A549 (cell line): Measurements from ENCODE around the gene AKR1E2. TPM values are rescaled to one million over a fixed set of nuclear protein-coding genes. Genes with fewer than 3 reads are reported as not detected.
A peak's percentile ranks its signal among the peaks of the same experiment; 100 is the strongest.

ENCODE experiments used
- ATAC-seq, 2 experiments: fragments of 200-7000 bp in 1 of 2; fragments of >200 bp in 1 of 2; cut with Nextera tagmentation in 1 of 2; cut with Tn5 transposase in 1 of 2; 3 replicates each; pipeline versions ENCODE4 v1.8.0 to v1.9.1; 2018 to 2020; ENCODE audit warnings: mild to moderate bottlenecking in 1 of 2, moderate library complexity in 1 of 2
- CTCF ChIA-PET: fragments of 300-600 bp; sonication (Branson Sonifier 250); formaldehyde crosslinking; extraction: SDS; loops from one replicate; lab custom pipeline; 2021; ENCODE audit warnings: antibody characterized with exemption, inconsistent platforms; lab: Yijun Ruan, JAX
- POLR2A ChIA-PET: fragments of 350-600 bp; formaldehyde crosslinking; extraction: SDS; loops from one replicate; lab custom pipeline; 2021; ENCODE audit warnings: antibody characterized with exemption, inconsistent platforms; lab: Yijun Ruan, JAX
- DNase-seq, 2 experiments: peaks; one replicate each; pipeline versions ENCODE4 v3.0.0 to v3.0.0-alpha.2; 2011 to 2016; ENCODE audit warnings: low read depth in 1 of 2, low spot score in 1 of 2
- FAIRE-seq: peaks from 2 replicates; lab custom pipeline; 2011; peaks lifted over from hg19 to GRCh38; lab: Jason Lieb, UNC
- H3K27ac ChIP-seq, 2 experiments: fragments of >200 bp; sonication (Bioruptor Twin); formaldehyde crosslinking; 3 replicates each; pipeline ENCODE4 v1.5.1; 2016 to 2017
- H3K4me1 ChIP-seq: fragments of >200 bp; sonication (Bioruptor Twin); formaldehyde crosslinking; 3 replicates; pipeline ENCODE4 v1.6.1; 2016
- H3K4me2 ChIP-seq: fragments of >200 bp; sonication (Bioruptor Twin); formaldehyde crosslinking; 3 replicates; pipeline ENCODE4 v1.6.1; 2016
- H3K4me3 ChIP-seq: fragments of >200 bp; sonication (Bioruptor Twin); formaldehyde crosslinking; 3 replicates; pipeline ENCODE4 v1.5.1; 2016
- H3K9me3 ChIP-seq: fragments of >200 bp; sonication (Bioruptor Twin); formaldehyde crosslinking; 3 replicates; pipeline ENCODE4 v1.6.1; 2016
- CBX8 ChIP-seq: fragments of 200-600 bp; sonication (generic); IDR thresholded peaks from 2 replicates; pipeline ENCODE4 v1.6.1; 2016
- CEBPB ChIP-seq, 2 experiments: fragments of >200 bp in 1 of 2; sonication (Bioruptor Twin) in 1 of 2; formaldehyde crosslinking in 1 of 2; IDR thresholded peaks; 2 replicates each; pipeline ENCODE4 v1.6.1; 2012 to 2016
- CHD2 ChIP-seq: fragments of 150-350 bp; IDR thresholded peaks from 2 replicates; pipeline ENCODE4 v1.6.1; 2014; ENCODE audit warnings: low read length; ENCODE audit not compliant: partially characterized antibody
- ELK1 ChIP-seq: fragments of 150-350 bp; IDR thresholded peaks from 2 replicates; pipeline ENCODE4 v1.6.1; 2014; ENCODE audit warnings: low read depth, mild to moderate bottlenecking, low read length
- ESRRA ChIP-seq: fragments of 150-350 bp; IDR thresholded peaks from 2 replicates; pipeline ENCODE4 v1.6.1; 2014; ENCODE audit warnings: mild to moderate bottlenecking, low read length, borderline replicate concordance
- FOXS1 ChIP-seq: fragments of 250-450 bp; sonication (Bioruptor Pico); IDR thresholded peaks from 2 replicates; pipeline ENCODE4 v1.5.0; 2020; ENCODE audit warnings: mild to moderate bottlenecking, moderate library complexity
- JUN ChIP-seq, 2 experiments: fragments of >200 bp; sonication (Bioruptor Twin); formaldehyde crosslinking; IDR thresholded peaks; 2 replicates in 1 of 2; 3 replicates in 1 of 2; pipeline ENCODE4 v1.6.1; 2016 to 2017
- MAFK ChIP-seq: fragments of 450-650 bp; IDR thresholded peaks from 2 replicates; pipeline ENCODE4 v1.6.1; 2014; ENCODE audit not compliant: partially characterized antibody
- NFE2L2 ChIP-seq: fragments of 150-350 bp; conservative IDR thresholded peaks from 2 replicates; pipeline ENCODE4 v1.6.1; 2014; ENCODE audit warnings: low read length
- NR3C1 ChIP-seq: fragments of >200 bp; sonication (Bioruptor Twin); formaldehyde crosslinking; IDR thresholded peaks from 3 replicates; pipeline ENCODE4 v1.6.1; 2017
- RAD21 ChIP-seq, 2 experiments: fragments of >200 bp in 1 of 2; sonication (Bioruptor Twin) in 1 of 2; formaldehyde crosslinking in 1 of 2; IDR thresholded peaks in 1 of 2; conservative IDR thresholded peaks in 1 of 2; 2 replicates in 1 of 2; 3 replicates in 1 of 2; pipeline ENCODE4 v1.6.1; 2012 to 2018; ENCODE audit warnings: inconsistent platforms in 1 of 2
- SMC3 ChIP-seq: fragments of >200 bp; sonication (Bioruptor Twin); formaldehyde crosslinking; IDR thresholded peaks from 3 replicates; pipeline ENCODE4 v1.6.1; 2018; ENCODE audit warnings: inconsistent platforms
- TP53 ChIP-seq: fragments of 250-450 bp; sonication (Bioruptor Pico); IDR thresholded peaks from 2 replicates; pipeline ENCODE4 v1.5.0; 2021; ENCODE audit warnings: mild to moderate bottlenecking, moderate library complexity
- ZSCAN20 ChIP-seq: fragments of 250-450 bp; sonication (Bioruptor Pico); IDR thresholded peaks from 2 replicates; pipeline ENCODE4 v1.8.0; 2022; ENCODE audit warnings: mild to moderate bottlenecking, moderate library complexity
- WGBS: methylation state at CpG from one replicate; pipeline ENCODE4 v1.1.6; 2017; ENCODE audit errors: missing lambda C conversion rate; 5-methylcytosine and 5-hydroxymethylcytosine counted together
- polyA plus RNA-seq, 4 experiments: library from polyadenylated mRNA; depleted of rRNA in 3 of 4; stranded (reverse); fragments of >200 nt; fragmentation: RNase III in 1 of 4; extraction: RNeasy Plus Mini Kit Qiagen cat#74134 plus additional on column Dnase treatment in 1 of 4; gene quantifications; 2 replicates in 3 of 4; 3 replicates in 1 of 4; pipeline ENCODE4 v1.2.3, GENCODE V29; 2011 to 2017
- TF ChIP-seq, protein P1 (sequence below): fragments of >200 bp; sonication (Bioruptor Twin); formaldehyde crosslinking; IDR thresholded peaks from 2 replicates; pipeline ENCODE4 v1.6.1; 2016
- TF ChIP-seq, protein P2 (sequence below): fragments of 200-600 bp; sonication (generic); IDR thresholded peaks from 2 replicates; pipeline ENCODE4 v1.6.1; 2016; ENCODE audit warnings: antibody characterized with exemption, mild to moderate bottlenecking, moderate library complexity
- TF ChIP-seq, protein P3 (sequence below): IDR thresholded peaks from 2 replicates; pipeline ENCODE4 v1.6.1; 2012

The AKR1E2 gene
- polyA plus RNA-seq, 2 of the 4 experiments (the other 2 are of a cell fraction) = 11.2 to 17.5 TPM

DNA sequence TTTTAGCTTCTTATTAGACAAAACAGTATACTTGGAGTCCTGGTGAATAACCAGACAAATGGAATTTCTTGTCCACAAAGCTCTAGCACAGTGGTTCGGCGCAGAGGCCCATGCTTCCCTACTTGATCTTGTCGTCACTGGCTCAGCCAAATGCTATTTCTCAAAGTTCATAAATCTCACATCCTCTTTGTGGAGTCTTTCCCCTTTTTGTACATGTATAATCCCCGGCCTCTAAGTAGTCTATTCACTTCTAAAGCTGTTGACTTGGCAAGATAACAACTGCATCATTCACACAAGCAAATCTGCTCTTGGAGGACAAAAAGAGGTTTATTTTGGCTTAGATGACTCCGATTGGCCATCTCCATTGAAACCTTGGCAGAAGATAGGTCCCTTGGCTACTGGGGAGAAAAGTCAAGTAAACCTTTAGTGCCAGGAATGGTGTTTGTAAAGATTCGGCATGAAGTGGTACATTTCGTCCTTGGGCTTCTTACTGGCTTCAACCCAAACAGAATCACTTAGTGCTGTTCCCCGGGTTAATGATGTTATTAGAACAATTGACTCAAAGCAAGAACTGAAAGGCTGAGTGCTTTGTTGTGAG lies 5.1 kb upstream of the AKR1E2 start:
- ATAC-seq = no peak
- H3K4me1 ChIP-seq = peaks cover 7% of the 10 kb centered on the region; the same call in 2 of the 3 replicates
- TF ChIP-seq, protein P1, sequence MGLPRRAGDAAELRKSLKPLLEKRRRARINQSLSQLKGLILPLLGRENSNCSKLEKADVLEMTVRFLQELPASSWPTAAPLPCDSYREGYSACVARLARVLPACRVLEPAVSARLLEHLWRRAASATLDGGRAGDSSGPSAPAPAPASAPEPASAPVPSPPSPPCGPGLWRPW = no peak
- TF ChIP-seq TP53 (CRISPR knock-in tag) (no peak), NR3C1 (no peak)
- TF ChIP-seq, all 56 proteins: peak for 0
- FAIRE-seq (no peak), DNase-seq (no peak)
- no peak overlapping the region for H3K4me2 ChIP-seq
- CTCF ChIA-PET = interaction anchor here (0.7 to 8.0 kb wide), 8 partner anchors 12 to 808 kb away, joined by 3 to 67 read pairs (median 4); no protein-coding TSS in a partner anchor
- 70% methylated on average over 8 of the region's 8 CpGs for WGBS
- no peak overlapping the region for H3K4me3 ChIP-seq
- POLR2A ChIA-PET = no interaction called here
- peaks cover 5% of the 10 kb centered on the region for H3K9me3 ChIP-seq
- no peak overlapping the region for H3K27ac ChIP-seq

DNA sequence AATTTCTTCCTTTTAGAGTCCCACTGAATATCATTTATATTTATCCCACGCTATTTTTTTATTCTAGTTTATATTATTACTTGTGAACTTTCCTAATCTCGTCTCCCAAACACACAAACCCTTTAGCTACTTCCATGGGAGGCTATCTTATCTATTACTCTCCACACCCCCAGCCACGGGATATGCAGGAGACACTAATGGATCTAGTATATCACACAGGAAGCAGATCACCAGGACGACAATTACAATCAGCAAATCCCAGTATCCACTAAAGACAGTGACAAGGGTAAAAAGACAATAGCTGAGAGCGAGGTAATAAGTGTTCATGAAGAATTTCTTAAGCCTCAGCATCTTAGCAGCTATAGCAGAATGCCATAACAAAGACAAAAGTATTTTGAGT lies 3.8 kb upstream of the AKR1E2 start:
- Histone ChIP-seq H3K4me2 (no peak overlapping the region), H3K4me1 (peaks cover 4% of the 10 kb centered on the region; the same call in 2 of the 3 replicates), H3K9me3 (peaks cover 5% of the 10 kb centered on the region), H3K4me3 (no peak overlapping the region), H3K27ac (no peak overlapping the region)
- TF ChIP-seq CBX8 = no peak
- TF ChIP-seq ZSCAN20 (CRISPR knock-in tag) = no peak
- TF ChIP-seq, protein P2, sequence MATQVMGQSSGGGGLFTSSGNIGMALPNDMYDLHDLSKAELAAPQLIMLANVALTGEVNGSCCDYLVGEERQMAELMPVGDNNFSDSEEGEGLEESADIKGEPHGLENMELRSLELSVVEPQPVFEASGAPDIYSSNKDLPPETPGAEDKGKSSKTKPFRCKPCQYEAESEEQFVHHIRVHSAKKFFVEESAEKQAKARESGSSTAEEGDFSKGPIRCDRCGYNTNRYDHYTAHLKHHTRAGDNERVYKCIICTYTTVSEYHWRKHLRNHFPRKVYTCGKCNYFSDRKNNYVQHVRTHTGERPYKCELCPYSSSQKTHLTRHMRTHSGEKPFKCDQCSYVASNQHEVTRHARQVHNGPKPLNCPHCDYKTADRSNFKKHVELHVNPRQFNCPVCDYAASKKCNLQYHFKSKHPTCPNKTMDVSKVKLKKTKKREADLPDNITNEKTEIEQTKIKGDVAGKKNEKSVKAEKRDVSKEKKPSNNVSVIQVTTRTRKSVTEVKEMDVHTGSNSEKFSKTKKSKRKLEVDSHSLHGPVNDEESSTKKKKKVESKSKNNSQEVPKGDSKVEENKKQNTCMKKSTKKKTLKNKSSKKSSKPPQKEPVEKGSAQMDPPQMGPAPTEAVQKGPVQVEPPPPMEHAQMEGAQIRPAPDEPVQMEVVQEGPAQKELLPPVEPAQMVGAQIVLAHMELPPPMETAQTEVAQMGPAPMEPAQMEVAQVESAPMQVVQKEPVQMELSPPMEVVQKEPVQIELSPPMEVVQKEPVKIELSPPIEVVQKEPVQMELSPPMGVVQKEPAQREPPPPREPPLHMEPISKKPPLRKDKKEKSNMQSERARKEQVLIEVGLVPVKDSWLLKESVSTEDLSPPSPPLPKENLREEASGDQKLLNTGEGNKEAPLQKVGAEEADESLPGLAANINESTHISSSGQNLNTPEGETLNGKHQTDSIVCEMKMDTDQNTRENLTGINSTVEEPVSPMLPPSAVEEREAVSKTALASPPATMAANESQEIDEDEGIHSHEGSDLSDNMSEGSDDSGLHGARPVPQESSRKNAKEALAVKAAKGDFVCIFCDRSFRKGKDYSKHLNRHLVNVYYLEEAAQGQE = no peak
- TF ChIP-seq ELK1 = no peak
- TF ChIP-seq, protein P3, sequence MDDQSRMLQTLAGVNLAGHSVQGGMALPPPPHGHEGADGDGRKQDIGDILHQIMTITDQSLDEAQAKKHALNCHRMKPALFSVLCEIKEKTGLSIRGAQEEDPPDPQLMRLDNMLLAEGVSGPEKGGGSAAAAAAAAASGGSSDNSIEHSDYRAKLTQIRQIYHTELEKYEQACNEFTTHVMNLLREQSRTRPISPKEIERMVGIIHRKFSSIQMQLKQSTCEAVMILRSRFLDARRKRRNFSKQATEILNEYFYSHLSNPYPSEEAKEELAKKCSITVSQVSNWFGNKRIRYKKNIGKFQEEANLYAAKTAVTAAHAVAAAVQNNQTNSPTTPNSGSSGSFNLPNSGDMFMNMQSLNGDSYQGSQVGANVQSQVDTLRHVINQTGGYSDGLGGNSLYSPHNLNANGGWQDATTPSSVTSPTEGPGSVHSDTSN = no peak
- no peak for TF ChIP-seq CEBPB (IDR thresholded peaks at IDR 0.05)
- TF ChIP-seq RAD21 (conservative IDR thresholded peaks at IDR 0.05 in 1 of 2, IDR thresholded peaks at IDR 0.05 in 1 of 2) = no peak
- TF ChIP-seq NR3C1 = no peak
- FAIRE-seq = no peak
- no peak for ATAC-seq
- no peak for DNase-seq
- ChIA-PET POLR2A (no interaction called here), CTCF (interaction anchor here (1.3 to 8.0 kb wide), 5 partner anchors 11 to 611 kb away, joined by 3 to 67 read pairs (median 4); no protein-coding TSS in a partner anchor)
- 66% methylated on average over 5 of the region's 5 CpGs for WGBS

- ATAC-seq = no peak
- no peak for FAIRE-seq
- peaks cover 30% of the 10 kb centered on the region; the same call in 2 of the 3 replicates for H3K4me1 ChIP-seq
- 95% methylated on average over 5 of the region's 5 CpGs for WGBS
- POLR2A ChIA-PET = interaction anchor here (1.9 kb wide), 1 partner anchor 138 kb away, joined by 11 read pairs; the partner anchor contains the start of gene AKR1C1
- no peak overlapping the region for H3K4me2 ChIP-seq
- no peak overlapping the region for H3K4me3 ChIP-seq
- peak overlapping the region in 1 of 2 experiments; percentile 96; a peak in 2 of 6 replicates for H3K27ac ChIP-seq
- no peak for TF ChIP-seq SMC3
- no peak for TF ChIP-seq ESRRA
- no peak for TF ChIP-seq MAFK
- TF ChIP-seq, protein P1 = no peak
- TF ChIP-seq CHD2 = no peak
- TF ChIP-seq NFE2L2 = no peak
- no peak for TF ChIP-seq FOXS1 (CRISPR knock-in tag)
- TF ChIP-seq JUN (IDR thresholded peaks at IDR 0.05) = no peak
- TF ChIP-seq, all 56 proteins: peak for 0
- no peak for DNase-seq
- peaks cover 5% of the 10 kb centered on the region for H3K9me3 ChIP-seq
- CTCF ChIA-PET = interaction anchor here (0.5 to 8.0 kb wide), 6 partner anchors 10 to 790 kb away, joined by 3 to 67 read pairs (median 11); no protein-coding TSS in a partner anchor
Observed at GRCh38 chr10:4824791-4825310, 1.2 kb upstream of the AKR1E2 start.
